ENCODE results near the gene DDC. TPM values are rescaled to one million over a fixed set of nuclear protein-coding genes. Genes with fewer than 3 reads are reported as not detected.

The DDC gene
- total RNA-seq, 1 donor from 2014 or later, result 1.4 TPM

DNA sequence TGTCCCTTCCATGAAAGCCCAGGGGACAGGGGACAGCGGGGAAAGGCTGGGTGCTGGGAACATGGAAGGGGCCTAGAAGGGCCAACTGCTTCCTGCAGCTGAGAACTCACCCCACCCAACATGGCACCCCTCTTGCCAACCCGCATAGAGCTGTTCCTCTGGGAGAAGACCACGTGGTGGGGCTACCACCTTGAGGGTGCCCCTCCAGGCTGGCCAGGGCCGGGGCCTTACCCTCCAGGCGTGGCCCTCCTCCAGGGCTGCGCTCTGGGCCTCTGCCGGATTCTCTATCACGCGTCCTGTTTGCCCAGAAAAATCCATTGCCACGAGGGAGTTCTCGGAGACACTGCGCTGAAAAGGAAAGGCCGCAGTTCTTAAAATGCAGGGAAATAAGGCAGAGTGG, 39.9 kb upstream of the DDC start:
- no peak overlapping the region for H3K4me3 ChIP-seq (ENCODE audit: low read depth, low read length)
- DNase-seq (ENCODE audit: low read depth), result no peak

DNA sequence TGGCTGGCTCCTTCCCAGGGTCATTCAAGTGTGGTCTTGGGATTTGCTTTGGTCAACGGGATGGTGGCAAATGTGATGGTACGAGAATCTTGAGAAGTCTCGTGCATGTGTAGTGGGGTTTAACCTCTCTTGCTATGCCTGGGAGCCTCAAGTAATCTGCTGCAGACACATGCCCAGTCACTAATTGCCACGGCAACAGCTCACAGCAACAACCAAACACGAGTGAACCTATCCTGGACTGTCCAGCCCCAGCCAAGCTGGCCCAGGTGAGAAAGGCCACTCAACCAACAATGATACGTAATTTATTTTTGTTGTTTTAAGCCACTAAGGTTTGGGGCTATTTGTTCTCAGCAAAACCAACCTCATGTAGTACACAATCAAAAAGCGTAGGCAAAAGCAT, 38.1 kb upstream of the DDC start:
- H3K4me3 ChIP-seq (ENCODE audit: low read depth, low read length), result no peak overlapping the region
- DNase-seq (ENCODE audit: low read depth), result no peak
- TF ChIP-seq, protein P1, sequence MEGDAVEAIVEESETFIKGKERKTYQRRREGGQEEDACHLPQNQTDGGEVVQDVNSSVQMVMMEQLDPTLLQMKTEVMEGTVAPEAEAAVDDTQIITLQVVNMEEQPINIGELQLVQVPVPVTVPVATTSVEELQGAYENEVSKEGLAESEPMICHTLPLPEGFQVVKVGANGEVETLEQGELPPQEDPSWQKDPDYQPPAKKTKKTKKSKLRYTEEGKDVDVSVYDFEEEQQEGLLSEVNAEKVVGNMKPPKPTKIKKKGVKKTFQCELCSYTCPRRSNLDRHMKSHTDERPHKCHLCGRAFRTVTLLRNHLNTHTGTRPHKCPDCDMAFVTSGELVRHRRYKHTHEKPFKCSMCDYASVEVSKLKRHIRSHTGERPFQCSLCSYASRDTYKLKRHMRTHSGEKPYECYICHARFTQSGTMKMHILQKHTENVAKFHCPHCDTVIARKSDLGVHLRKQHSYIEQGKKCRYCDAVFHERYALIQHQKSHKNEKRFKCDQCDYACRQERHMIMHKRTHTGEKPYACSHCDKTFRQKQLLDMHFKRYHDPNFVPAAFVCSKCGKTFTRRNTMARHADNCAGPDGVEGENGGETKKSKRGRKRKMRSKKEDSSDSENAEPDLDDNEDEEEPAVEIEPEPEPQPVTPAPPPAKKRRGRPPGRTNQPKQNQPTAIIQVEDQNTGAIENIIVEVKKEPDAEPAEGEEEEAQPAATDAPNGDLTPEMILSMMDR (conservative IDR thresholded peaks at IDR 0.05; ENCODE audit: low read depth, low read length), result no peak

More for the DNA sequence above, 39.9 kb upstream of the DDC start:
- TF ChIP-seq, protein P1 (conservative IDR thresholded peaks at IDR 0.05; ENCODE audit: low read depth, low read length), result no peak

DNA sequence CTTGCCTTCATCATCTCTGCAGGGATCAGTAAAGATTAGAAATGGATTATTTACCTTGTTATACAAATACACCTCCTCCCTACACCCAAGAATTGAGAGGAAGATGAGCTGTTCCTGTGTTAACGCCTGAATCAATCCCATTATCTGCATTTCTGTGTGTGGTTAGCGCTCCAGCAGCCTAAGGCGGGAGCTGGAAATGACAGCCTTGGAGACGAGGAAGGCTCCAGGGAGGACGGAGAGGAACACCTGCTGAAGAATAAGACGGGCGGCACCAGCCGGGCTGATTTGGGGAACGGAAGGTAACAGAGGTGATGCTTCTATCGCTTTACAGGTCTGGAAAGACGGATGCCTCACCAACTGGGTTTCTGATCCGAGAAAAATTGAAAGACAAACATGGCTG, 34.2 kb upstream of the DDC start:
- TF ChIP-seq, protein P1 (conservative IDR thresholded peaks at IDR 0.05; ENCODE audit: low read depth, low read length), result no peak
- no peak for DNase-seq (ENCODE audit: low read depth)
- no peak overlapping the region for H3K4me3 ChIP-seq (ENCODE audit: low read depth, low read length)

DNA sequence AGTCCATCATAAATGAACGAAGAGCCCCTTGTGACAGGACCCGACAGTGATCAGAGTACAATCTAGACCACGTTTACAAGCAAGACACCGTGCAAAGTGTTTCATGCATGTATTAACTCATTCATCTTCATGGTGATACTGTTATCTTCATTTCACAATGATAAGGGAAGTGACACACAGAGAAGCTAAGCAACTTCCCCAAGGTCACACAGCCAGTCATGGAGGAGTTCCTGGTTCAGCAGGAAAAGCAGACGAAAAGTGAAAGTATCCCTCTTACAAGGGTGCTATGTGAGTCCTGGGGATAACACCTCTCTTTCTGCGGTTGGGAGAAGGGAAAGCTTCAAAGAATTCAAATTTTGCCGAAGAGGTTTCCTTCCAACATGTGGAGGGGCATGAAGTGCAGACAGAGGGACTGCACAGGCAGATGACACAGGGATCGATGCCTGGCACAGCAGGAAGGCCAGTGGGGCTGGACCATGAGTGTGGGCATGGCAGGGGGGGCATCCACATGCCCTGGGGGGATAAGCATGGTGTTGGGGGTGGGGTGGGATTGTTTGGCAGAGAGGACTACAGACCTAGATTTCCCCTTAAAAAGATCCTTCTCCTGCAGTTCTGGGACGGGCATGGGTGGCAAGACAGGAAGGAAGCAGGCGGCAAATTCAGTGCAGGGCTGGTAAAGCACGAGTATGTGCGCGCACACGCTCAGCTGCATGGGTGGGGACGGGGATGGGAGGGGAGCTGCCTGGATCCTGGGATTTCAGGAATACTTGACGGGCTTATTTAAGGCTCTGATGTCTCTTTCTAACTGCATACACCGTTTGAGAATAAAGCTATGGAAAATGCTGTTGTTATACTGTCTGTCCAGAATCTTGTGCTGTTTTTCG, 33.5 kb upstream of the DDC start:
- no peak overlapping the region for H3K4me3 ChIP-seq (ENCODE audit: low read depth, low read length)
- TF ChIP-seq, protein P1 (conservative IDR thresholded peaks at IDR 0.05; ENCODE audit: low read depth, low read length), result no peak
- no peak for DNase-seq (ENCODE audit: low read depth)

DNA sequence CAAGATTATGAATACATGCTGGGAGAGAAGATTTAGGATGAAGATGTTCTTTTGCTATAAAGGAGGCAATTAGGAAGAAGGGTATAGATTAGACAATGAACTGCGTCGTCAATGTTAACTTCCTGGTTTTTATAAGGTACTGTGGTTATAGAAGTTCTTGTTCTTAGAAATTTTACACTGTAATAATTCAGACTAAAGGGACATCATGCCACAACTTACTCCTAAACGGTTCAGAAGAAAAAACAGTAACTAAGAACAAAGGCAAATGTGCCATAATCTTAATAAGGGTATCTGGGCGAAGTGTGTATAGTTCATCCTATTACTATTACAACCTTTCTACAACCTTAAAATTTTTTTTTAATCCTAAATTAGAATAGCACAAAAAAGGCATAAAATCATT, 31.3 kb upstream of the DDC start:
- H3K4me3 ChIP-seq (ENCODE audit: low read depth, low read length), result no peak overlapping the region
- no peak for DNase-seq (ENCODE audit: low read depth)
- TF ChIP-seq, protein P1 (conservative IDR thresholded peaks at IDR 0.05; ENCODE audit: low read depth, low read length), result no peak

DNA sequence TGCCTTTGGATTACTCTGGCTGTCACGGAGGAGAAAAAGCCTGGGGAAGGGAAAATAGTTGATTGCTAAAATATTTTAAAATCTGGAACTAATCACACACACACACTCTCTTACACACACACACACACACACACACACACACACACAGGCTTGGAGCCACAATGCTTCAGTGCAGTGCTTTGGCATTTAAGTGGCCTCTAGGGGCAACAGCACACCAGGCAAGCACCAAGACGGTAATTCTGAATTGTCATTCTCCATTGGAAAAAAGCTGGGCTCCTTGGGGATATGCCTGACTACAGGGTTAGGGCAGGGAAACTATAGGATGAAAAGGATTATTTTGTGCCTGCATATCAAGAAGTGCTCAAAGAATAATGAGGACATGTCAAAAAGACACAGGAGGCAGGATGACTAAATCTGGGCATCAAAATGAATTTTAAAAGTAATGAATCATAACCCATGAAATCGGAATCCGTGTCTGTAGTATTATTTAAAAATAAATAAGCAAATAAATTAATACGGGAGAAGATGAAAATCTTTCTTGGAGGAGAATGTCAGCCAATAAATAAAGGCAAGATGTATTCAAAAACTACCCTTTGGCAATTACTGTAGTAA, 30.4 kb upstream of the DDC start:
- DNase-seq (ENCODE audit: low read depth), result no peak
- TF ChIP-seq, protein P1 (conservative IDR thresholded peaks at IDR 0.05; ENCODE audit: low read depth, low read length), result peak; percentile 62
- no peak overlapping the region for H3K4me3 ChIP-seq (ENCODE audit: low read depth, low read length)

Data from epithelial cell of proximal tubule (primary cell).